IPS-NIHi7 (cell line): ENCODE data around the gene SLITRK1.

Experiments
- DNase-seq: peaks from one replicate; pipeline ENCODE4 v3.0.0; 2012; ENCODE audit warnings: mixed read lengths; ENCODE audit errors: extremely low spot score

SLITRK1 gene

GRCh38 chr13:83865161-83866137 is 16.8 kb downstream of the SLITRK1 start:
- no peak for DNase-seq

- no peak for DNase-seq
These were observed 28.5 kb downstream of the SLITRK1 start for GRCh38 chr13:83853771-83854170.

GRCh38 chr13:83845106-83845505 is 37.2 kb downstream of the SLITRK1 start:
- DNase-seq = no peak

- peak; percentile 12 for DNase-seq
These were observed 43.1 kb downstream of the SLITRK1 start for GRCh38 chr13:83839146-83839545.

GRCh38 chr13:83831796-83832195 is 50.5 kb downstream of the SLITRK1 start:
- DNase-seq = no peak

- no peak for DNase-seq
These were observed 52.5 kb downstream of the SLITRK1 start for GRCh38 chr13:83829810-83830209.

GRCh38 chr13:83827338-83827737 is 54.9 kb downstream of the SLITRK1 start:
- DNase-seq = no peak
